DOHH2 (cell line): Measurements from ENCODE around the gene TMEM235.

Source experiments
- CTCF ChIP-seq: fragments of 200-600 bp; sonication (generic); IDR thresholded peaks from one replicate; pipeline ENCODE4 v1.5.1; 2014; ENCODE audit warnings: antibody characterized with exemption, mild to moderate bottlenecking, low read depth, low read length; ENCODE audit not compliant: poor library complexity, severe bottlenecking
- EZH2phosphoT487 ChIP-seq: fragments of 200-600 bp; sonication (generic); IDR thresholded peaks from 2 replicates; pipeline ENCODE4 v1.6.1; 2017; ENCODE audit warnings: borderline replicate concordance, mild to moderate bottlenecking, antibody characterized with exemption, low read length, moderate library complexity, mixed read lengths

- TF ChIP-seq CTCF = no peak
- TF ChIP-seq EZH2phosphoT487 = no peak
Observed at GRCh38 chr17:78241277-78242023, 10.0 kb downstream of the TMEM235 start.
